ENCODE data around the gene BRICD5. TPM values are rescaled to one million over a fixed set of nuclear protein-coding genes. Genes with fewer than 3 reads are reported as not detected.

The BRICD5 gene
- total RNA-seq, 3 donors from 2014 or later, result 8.4 to 12.3 (median 12.1) TPM

- Histone ChIP-seq H3K36me3 (ENCODE audit: low read depth) (no peaks in the 10 kb centered on the region), H3K4me3 (no peak overlapping the region), H3K4me1 (ENCODE audit: low read depth) (peaks cover 14% of the 10 kb centered on the region), H3K9me3 (no peaks in the 10 kb centered on the region)
- DNase-seq (no peak), ATAC-seq (no peak)
- no peak for TF ChIP-seq CTCF (IDR thresholded peaks at IDR 0.05)
- intact Hi-C loops (cut with DNase I, micrococcal nuclease), result no loop called here
Observed at GRCh38 chr16:2196981-2197511, 13.6 kb downstream of the BRICD5 start.

- intact Hi-C loops (cut with DNase I, micrococcal nuclease), result no loop called here
- ATAC-seq (no peak), DNase-seq (no peak)
- Histone ChIP-seq H3K4me1 (ENCODE audit: low read depth) (peaks cover 14% of the 10 kb centered on the region), H3K4me3 (no peak within 1 kb of the TSS), H3K36me3 (ENCODE audit: low read depth) (no peaks in the 10 kb centered on the region), H3K9me3 (no peaks in the 10 kb centered on the region)
- no peak for TF ChIP-seq CTCF (IDR thresholded peaks at IDR 0.05)
Observed at GRCh38 chr16:2196162-2196980, 14.3 kb downstream of the BRICD5 start, which contains the start of gene CASKIN1. CASKIN1 (minus strand) TSS chr16:2196605; CDS start chr16:2196432, 173 bp downstream.

GRCh38 chr16:2195322-2196161 lies 15.1 kb downstream of the BRICD5 start:
- ATAC-seq, result peak; percentile 35
- no peak for TF ChIP-seq CTCF (IDR thresholded peaks at IDR 0.05)

GRCh38 chr16:2194852-2195321 lies 15.8 kb downstream of the BRICD5 start:
- Histone ChIP-seq H3K4me3 (no peak overlapping the region), H3K4me1 (ENCODE audit: low read depth) (peaks cover 14% of the 10 kb centered on the region), H3K36me3 (ENCODE audit: low read depth) (no peaks in the 10 kb centered on the region), H3K9me3 (no peaks in the 10 kb centered on the region)
- peak; percentile 86 for ATAC-seq
- peak in 2 of 3 donors; percentile 55 to 79 for DNase-seq
- TF ChIP-seq CTCF (IDR thresholded peaks at IDR 0.05), result no peak
- intact Hi-C loops (cut with DNase I, micrococcal nuclease), result no loop called here

More at GRCh38 chr16:2195322-2196161, 15.1 kb downstream of the BRICD5 start:
- Histone ChIP-seq H3K9me3 (no peaks in the 10 kb centered on the region), H3K4me3 (no peak overlapping the region), H3K36me3 (ENCODE audit: low read depth) (no peaks in the 10 kb centered on the region), H3K4me1 (ENCODE audit: low read depth) (peaks cover 14% of the 10 kb centered on the region)
- intact Hi-C loops (cut with DNase I, micrococcal nuclease), result no loop called here
- DNase-seq, result no peak

- Histone ChIP-seq H3K9me3 (no peaks in the 10 kb centered on the region), H3K36me3 (ENCODE audit: low read depth) (no peaks in the 10 kb centered on the region), H3K4me1 (ENCODE audit: low read depth) (peaks cover 14% of the 10 kb centered on the region), H3K4me3 (no peak overlapping the region)
- DNase-seq (no peak), ATAC-seq (no peak)
- TF ChIP-seq CTCF (IDR thresholded peaks at IDR 0.05), result no peak
- intact Hi-C loops (cut with DNase I, micrococcal nuclease), result no loop called here
Observed at GRCh38 chr16:2194166-2194834, 16.4 kb downstream of the BRICD5 start.

Data from mucosa of descending colon (tissue), 3 donors.